Endodermal cell (in vitro differentiated cells): ENCODE data around the gene ZNF559. TPM values are rescaled to one million over a fixed set of nuclear protein-coding genes. Genes with fewer than 3 reads are reported as not detected.

Experiments used
- DNase-seq: peaks from one replicate; pipeline ENCODE4 v3.0.0-alpha.2; 2017
- H3K27ac ChIP-seq: 2 replicates; pipeline ENCODE4 v1.5.1; 2013; ENCODE audit warnings: mild to moderate bottlenecking, low read depth, low read length, moderate library complexity
- H3K27me3 ChIP-seq: 2 replicates; pipeline ENCODE4 v1.6.1; 2013; ENCODE audit warnings: mild to moderate bottlenecking, low read length, moderate library complexity; ENCODE audit not compliant: insufficient read depth, control insufficient read depth, poor library complexity, severe bottlenecking
- H3K36me3 ChIP-seq: 2 replicates; pipeline ENCODE4 v1.7.0; 2013; ENCODE audit warnings: mild to moderate bottlenecking, low read length, moderate library complexity; ENCODE audit not compliant: control insufficient read depth, insufficient read depth
- H3K4me1 ChIP-seq: one replicate; pipeline ENCODE4 v1.7.0; 2013; ENCODE audit warnings: low read length; ENCODE audit not compliant: control insufficient read depth, insufficient read depth
- H3K4me3 ChIP-seq: 2 replicates; pipeline ENCODE4 v1.5.1; 2013; ENCODE audit warnings: mild to moderate bottlenecking, low read length, moderate library complexity
- H3K9ac ChIP-seq: 2 replicates; pipeline ENCODE4 v1.6.1; 2013; ENCODE audit warnings: mild to moderate bottlenecking, low read length, moderate library complexity; ENCODE audit not compliant: poor library complexity, severe bottlenecking; ENCODE audit errors: extremely low read depth
- H3K9me3 ChIP-seq: 2 replicates; pipeline ENCODE4 v1.6.1; 2013; ENCODE audit warnings: mild to moderate bottlenecking, low read length, moderate library complexity; ENCODE audit not compliant: control insufficient read depth
- H3K27ac Mint-ChIP-seq: 2 replicates; pipeline ENCODE4 v1.8.0; 2020; ENCODE audit warnings: mixed read lengths
- H3K27me3 Mint-ChIP-seq: 2 replicates; pipeline ENCODE4 v1.8.0; 2021; ENCODE audit warnings: mild to moderate bottlenecking, mixed read lengths; ENCODE audit not compliant: insufficient read depth
- H3K36me3 Mint-ChIP-seq: 2 replicates; pipeline ENCODE4 v1.8.0; 2020; ENCODE audit warnings: low read depth, mixed read lengths
- H3K4me1 Mint-ChIP-seq: 2 replicates; pipeline ENCODE4 v1.8.0; 2020; ENCODE audit warnings: mixed read lengths
- H3K4me3 Mint-ChIP-seq: 2 replicates; pipeline ENCODE4 v1.8.0; 2020; ENCODE audit warnings: mild to moderate bottlenecking, moderate library complexity, mixed read lengths
- H3K9me3 Mint-ChIP-seq: 2 replicates; pipeline ENCODE4 v1.8.0; 2020; ENCODE audit warnings: mild to moderate bottlenecking, mixed read lengths
- CTCF ChIP-seq: fragments of 200-600 bp; sonication (generic); conservative IDR thresholded peaks from 2 replicates; pipeline ENCODE4 v1.5.0; 2021; ENCODE audit warnings: antibody characterized with exemption, mild to moderate bottlenecking
- WGBS, 2 experiments: methylation state at CpG; one replicate each; pipeline versions ENCODE4 v1.1.5 to v1.1.7; 2013; ENCODE audit warnings: missing lambda C conversion rate in 2 of 2, mixed read lengths in 1 of 2; ENCODE audit not compliant: insufficient coverage in 1 of 2, insufficient read length in 1 of 2; 5-methylcytosine and 5-hydroxymethylcytosine counted together
- total RNA-seq, 2 donors: library from RNA; stranded (reverse); fragmentation: NEBNext Ultra II Directional in 1 of 2; extraction: Animal tissue kit (Norgen Biotek cat#: 25700) in 1 of 2; gene quantifications; 2 replicates in 1 of 2; 3 replicates in 1 of 2; pipeline ENCODE4 v1.2.1, GENCODE V29; 2021

The ZNF559 gene
- total RNA-seq, 2 donors from 2014 or later, result 18.1 to 27.0 TPM

GRCh38 chr19:9348671-9349070 is 24.7 kb downstream of the ZNF559 start:
- H3K9me3 Mint-ChIP-seq, result peaks cover 91% of the 10 kb centered on the region
- H3K4me3 ChIP-seq, result no peak overlapping the region
- no peaks in the 10 kb centered on the region for H3K27me3 Mint-ChIP-seq
- H3K36me3 Mint-ChIP-seq, result peaks cover 75% of the 10 kb centered on the region
- peaks cover 36% of the 10 kb centered on the region for H3K36me3 ChIP-seq
- TF ChIP-seq CTCF, result no peak
- H3K4me1 ChIP-seq, result no peaks in the 10 kb centered on the region
- no peak overlapping the region for H3K27ac Mint-ChIP-seq
- DNase-seq, result no peak
- 93 to 96% methylated on average over 22 of the region's 22 CpGs for WGBS, 2 experiments
- no peak overlapping the region for H3K27ac ChIP-seq
- no peaks in the 10 kb centered on the region for H3K27me3 ChIP-seq
- H3K4me1 Mint-ChIP-seq, result no peaks in the 10 kb centered on the region
- H3K9ac ChIP-seq, result no peak overlapping the region
- H3K4me3 Mint-ChIP-seq, result no peak overlapping the region
- peaks cover 91% of the 10 kb centered on the region for H3K9me3 ChIP-seq

- Mint-ChIP-seq H3K36me3 (peaks cover 79% of the 10 kb centered on the region), H3K4me3 (no peak overlapping the region), H3K4me1 (no peaks in the 10 kb centered on the region), H3K27me3 (no peaks in the 10 kb centered on the region), H3K27ac (no peak overlapping the region), H3K9me3 (peaks cover 92% of the 10 kb centered on the region)
- H3K27me3 ChIP-seq, result no peaks in the 10 kb centered on the region
- no peak for DNase-seq
- peaks cover 82% of the 10 kb centered on the region for H3K9me3 ChIP-seq
- H3K4me1 ChIP-seq, result no peaks in the 10 kb centered on the region
- no peak overlapping the region for H3K4me3 ChIP-seq
- H3K27ac ChIP-seq, result no peak overlapping the region
- no peak overlapping the region for H3K9ac ChIP-seq
- 100% methylated on average over 2 of the region's 2 CpGs; no CpG with 5 or more reads in 1 of the 2 experiments for WGBS, 2 experiments
- peaks cover 29% of the 10 kb centered on the region for H3K36me3 ChIP-seq
- TF ChIP-seq CTCF, result no peak
These were observed 28.5 kb downstream of the ZNF559 start for GRCh38 chr19:9352505-9352904.

GRCh38 chr19:9353011-9353410 is 29.0 kb downstream of the ZNF559 start:
- peaks cover 83% of the 10 kb centered on the region for H3K9me3 ChIP-seq
- peaks cover 93% of the 10 kb centered on the region for H3K9me3 Mint-ChIP-seq

More at GRCh38 chr19:9353011-9353410, 29.0 kb downstream of the ZNF559 start:
- Mint-ChIP-seq H3K27me3 (no peaks in the 10 kb centered on the region), H3K4me1 (no peaks in the 10 kb centered on the region), H3K36me3 (peaks cover 81% of the 10 kb centered on the region), H3K27ac (no peak overlapping the region), H3K4me3 (no peak overlapping the region)
- no peak overlapping the region for H3K27ac ChIP-seq
- H3K9ac ChIP-seq, result no peak overlapping the region
- no peak for DNase-seq
- H3K4me1 ChIP-seq, result no peaks in the 10 kb centered on the region
- peaks cover 34% of the 10 kb centered on the region for H3K36me3 ChIP-seq
- H3K27me3 ChIP-seq, result no peaks in the 10 kb centered on the region
- H3K4me3 ChIP-seq, result no peak overlapping the region
- TF ChIP-seq CTCF, result no peak
